C4-2B (cell line): ENCODE measurements around the gene EFNB2.

ENCODE experiments used
- H3K27ac ChIP-seq: fragments of 450-650 bp; 2 replicates; pipeline ENCODE4 v1.5.1; 2017
- CTCF ChIP-seq: fragments of 450-650 bp; conservative IDR thresholded peaks from 2 replicates; pipeline ENCODE4 v1.5.1; 2017; ENCODE audit warnings: mild to moderate bottlenecking
- ZFX ChIP-seq: fragments of 450-650 bp; IDR thresholded peaks from 2 replicates; pipeline ENCODE4 v1.6.1; 2017

Gene EFNB2

GRCh38 chr13:106440866-106441265 is 94.6 kb downstream of the EFNB2 start:
- TF ChIP-seq ZFX (no peak), CTCF (no peak)
- H3K27ac ChIP-seq, result no peak overlapping the region
